Measurements from ENCODE around the gene KRTAP10-12. TPM values are rescaled to one million over a fixed set of nuclear protein-coding genes. Genes with fewer than 3 reads are reported as not detected.
A peak's percentile ranks its signal among the peaks of the same experiment; 100 is the strongest.

The KRTAP10-12 gene
- total RNA-seq, 6 donors from 2014 or later = not detected

GRCh38 chr21:44739316-44739715 is 42.3 kb downstream of the KRTAP10-12 start:
- DNase-seq (no peak), ATAC-seq (ENCODE audit: low FRiP score in 2 of 2) (no peak)
- peaks cover 10 to 34% (median 12%) of the 10 kb centered on the region in 4 donors for H3K9me3 ChIP-seq
- WGBS, 2 donors = 81 to 93% methylated on average over 1 of the region's 1 CpG
- no peak overlapping the region for H3K4me3 ChIP-seq
- no peak overlapping the region for H3K27ac ChIP-seq
- H3K27me3 ChIP-seq = no peaks in the 10 kb centered on the region
- H3K4me1 ChIP-seq = no peaks in the 10 kb centered on the region
- H3K36me3 ChIP-seq = no peaks in the 10 kb centered on the region
- no peak for TF ChIP-seq POLR2AphosphoS5 (IDR thresholded peaks at IDR 0.05)
- no peak for TF ChIP-seq CTCF (IDR thresholded peaks at IDR 0.05)
- TF ChIP-seq EP300 (IDR thresholded peaks at IDR 0.05) = no peak
- no peak for TF ChIP-seq POLR2A (IDR thresholded peaks at IDR 0.05)

- peaks cover 10 to 34% (median 12%) of the 10 kb centered on the region in 4 donors for H3K9me3 ChIP-seq
- no peaks in the 10 kb centered on the region for H3K4me1 ChIP-seq
- no peak overlapping the region for H3K27ac ChIP-seq
- H3K36me3 ChIP-seq = no peaks in the 10 kb centered on the region
- no peak for ATAC-seq (ENCODE audit: low FRiP score in 2 of 2)
- no peaks in the 10 kb centered on the region for H3K27me3 ChIP-seq
- no peak overlapping the region for H3K4me3 ChIP-seq
- DNase-seq = peak in 1 of 2 donors; percentile 40
- WGBS, 2 donors = 82 to 92% methylated on average over 7 of the region's 7 CpGs
- TF ChIP-seq POLR2AphosphoS5 (IDR thresholded peaks at IDR 0.05) = no peak
Measured at GRCh38 chr21:44740742-44741141, 43.8 kb downstream of the KRTAP10-12 start.

- 95 to 97% methylated on average over 3 of the region's 3 CpGs for WGBS, 2 donors
- DNase-seq (no peak), ATAC-seq (ENCODE audit: low FRiP score in 2 of 2) (no peak)
- no peak overlapping the region for H3K27ac ChIP-seq
- H3K4me1 ChIP-seq = no peaks in the 10 kb centered on the region
- H3K36me3 ChIP-seq = no peaks in the 10 kb centered on the region
- TF ChIP-seq POLR2AphosphoS5 (IDR thresholded peaks at IDR 0.05) (no peak), EP300 (IDR thresholded peaks at IDR 0.05) (no peak), POLR2A (IDR thresholded peaks at IDR 0.05) (no peak), CTCF (IDR thresholded peaks at IDR 0.05) (no peak)
- H3K9me3 ChIP-seq = peaks cover 10 to 22% (median 12%) of the 10 kb centered on the region in 4 donors
- no peaks in the 10 kb centered on the region for H3K27me3 ChIP-seq
- H3K4me3 ChIP-seq = no peak overlapping the region
Measured at GRCh38 chr21:44741921-44742320, 44.9 kb downstream of the KRTAP10-12 start.

GRCh38 chr21:44742418-44743153 is 45.6 kb downstream of the KRTAP10-12 start:
- ATAC-seq (ENCODE audit: low FRiP score in 2 of 2) = no peak
- Histone ChIP-seq H3K27me3 (no peaks in the 10 kb centered on the region), H3K4me1 (no peaks in the 10 kb centered on the region), H3K36me3 (no peaks in the 10 kb centered on the region), H3K27ac (no peak overlapping the region), H3K9me3 (peaks cover 5 to 16% (median 8%) of the 10 kb centered on the region in 4 donors), H3K4me3 (no peak overlapping the region)
- TF ChIP-seq POLR2A (IDR thresholded peaks at IDR 0.05) (no peak), CTCF (IDR thresholded peaks at IDR 0.05) (no peak), POLR2AphosphoS5 (IDR thresholded peaks at IDR 0.05) (no peak), EP300 (IDR thresholded peaks at IDR 0.05) (no peak)
- DNase-seq = no peak
- 94 to 98% methylated on average over 1 of the region's 1 CpG for WGBS, 2 donors

Small RNAs within 50 kb of the gene (small RNA-seq; reads per million reads assigned to genes)
- 0 reads per million in 4 donors for gene KRTAP12-6P

Other genes with a start within 250 kb of the KRTAP10-12 start
- 10 to 100 TPM in 1 of 6 donors, 1 to 10 TPM in 5; 3.1 to 11.5 (median 4.6) TPM for gene LRRC3, start 241.7 kb upstream of the KRTAP10-12 start, total RNA-seq
- not detected for gene KRTAP10-1, start 157.0 kb upstream of the KRTAP10-12 start, total RNA-seq
- gene KRTAP10-2, start 145.7 kb upstream of the KRTAP10-12 start, total RNA-seq = not detected
- not detected for gene KRTAP10-3, start 138.4 kb upstream of the KRTAP10-12 start, total RNA-seq
- not detected for gene KRTAP10-4, start 123.4 kb upstream of the KRTAP10-12 start, total RNA-seq
- not detected for gene KRTAP10-5, start 116.6 kb upstream of the KRTAP10-12 start, total RNA-seq
- not detected for gene KRTAP10-6, start 104.7 kb upstream of the KRTAP10-12 start, total RNA-seq
- gene KRTAP10-7, start 96.6 kb upstream of the KRTAP10-12 start, total RNA-seq = not detected
- not detected for gene KRTAP10-8, start 85.1 kb upstream of the KRTAP10-12 start, total RNA-seq
- not detected for gene KRTAP10-9, start 70.1 kb upstream of the KRTAP10-12 start, total RNA-seq
- not detected for gene KRTAP10-10, start 59.8 kb upstream of the KRTAP10-12 start, total RNA-seq
- not detected for gene KRTAP10-11, start 50.8 kb upstream of the KRTAP10-12 start, total RNA-seq
- not detected for gene KRTAP12-4, start 42.5 kb upstream of the KRTAP10-12 start, total RNA-seq
- gene KRTAP12-3, start 39.2 kb upstream of the KRTAP10-12 start, total RNA-seq = not detected
- not detected for gene KRTAP12-2, start 30.2 kb upstream of the KRTAP10-12 start, total RNA-seq
- not detected for gene KRTAP12-1, start 15.0 kb upstream of the KRTAP10-12 start, total RNA-seq
- under 1 TPM in 2 of 6 donors, not detected in 4; 0.14 to 0.17 TPM for gene TSPEAR, start 14.4 kb downstream of the KRTAP10-12 start, total RNA-seq
- gene UBE2G2, start 104.6 kb downstream of the KRTAP10-12 start, total RNA-seq = 100 to 1,000 TPM in 1 of 6 donors, 10 to 100 TPM in 5; 74.4 to 218 (median 80.1) TPM
- gene SUMO3, start 120.9 kb downstream of the KRTAP10-12 start, total RNA-seq = 10 to 100 TPM; 46.1 to 97.6 (median 73.2) TPM
- gene PTTG1IP, start 176.5 kb downstream of the KRTAP10-12 start, total RNA-seq = 100 to 1,000 TPM; 150 to 316 (median 247) TPM
- 100 to 1,000 TPM in 5 of 6 donors, 10 to 100 TPM in 1; 73.1 to 435 (median 149) TPM for gene ITGB2, start 223.7 kb downstream of the KRTAP10-12 start, total RNA-seq
- 10 to 100 TPM in 5 of 6 donors, 1 to 10 TPM in 1; 5.5 to 34.6 (median 22.8) TPM for gene SLX9, start 242.9 kb downstream of the KRTAP10-12 start, total RNA-seq

All from upper lobe of left lung (tissue), 6 donors.